ENCODE data around the gene KIF26A. TPM values are rescaled to one million over a fixed set of nuclear protein-coding genes. Genes with fewer than 3 reads are reported as not detected.

The KIF26A gene
- total and polyA plus RNA-seq, 7 donors = 0.99 to 3.2 (median 1.8) TPM

GRCh38 chr14:104134061-104134965 lies 4.1 kb upstream of the KIF26A start:
- intact Hi-C loops (cut with DNase I) = loop anchor here in 1 of 2 donors (10.0 kb wide), 1 partner anchor 210 kb away; no protein-coding TSS in a partner anchor
- Histone ChIP-seq H3K36me3 (ENCODE audit: insufficient read depth in 1 of 2, low read depth in 1 of 2) (no peaks in the 10 kb centered on the region), H3K4me3 (no peak overlapping the region), H3K27ac (no peak overlapping the region), H3K27me3 (ENCODE audit: insufficient read depth in 3 of 3, low read length in 2 of 3) (peaks cover 0 to 60% (median 26%) of the 10 kb centered on the region in 3 donors), H3K9me3 (peaks cover 7% of the 10 kb centered on the region), H3K4me1 (peaks cover 9% of the 10 kb centered on the region)
- DNase-seq = peak; percentile 12 to 33
- TF ChIP-seq CTCF (IDR thresholded peaks at IDR 0.05) = no peak
- ATAC-seq = no peak
- 47 to 53% (median 47%) methylated on average over 31 of the region's 31 CpGs for WGBS, 3 donors

GRCh38 chr14:104135121-104135903 lies 3.1 kb upstream of the KIF26A start:
- WGBS, 3 donors = 3 to 5% (median 4%) methylated on average over 37 to 47 of the region's 47 CpGs
- H3K27ac ChIP-seq = no peak overlapping the region
- no peak overlapping the region for H3K4me3 ChIP-seq
- peaks cover 0 to 68% (median 25%) of the 10 kb centered on the region in 3 donors for H3K27me3 ChIP-seq (ENCODE audit: insufficient read depth in 3 of 3, low read length in 2 of 3)
- DNase-seq (peak; percentile 13 to 57), ATAC-seq (no peak)
- no peaks in the 10 kb centered on the region for H3K36me3 ChIP-seq (ENCODE audit: insufficient read depth in 1 of 2, low read depth in 1 of 2)
- H3K4me1 ChIP-seq = peaks cover 9% of the 10 kb centered on the region
- TF ChIP-seq CTCF (IDR thresholded peaks at IDR 0.05) = no peak
- no peaks in the 10 kb centered on the region for H3K9me3 ChIP-seq
- intact Hi-C loops (cut with DNase I) = loop anchor here (5.0 to 10.0 kb wide), 3 partner anchors 209 to 572 kb away; no protein-coding TSS in a partner anchor

GRCh38 chr14:104135904-104136471 lies 2.4 kb upstream of the KIF26A start:
- DNase-seq = peak; percentile 7 to 44
- no peak for ATAC-seq
- Histone ChIP-seq H3K36me3 (ENCODE audit: insufficient read depth in 1 of 2, low read depth in 1 of 2) (no peaks in the 10 kb centered on the region), H3K27ac (no peak overlapping the region), H3K27me3 (ENCODE audit: insufficient read depth in 3 of 3, low read length in 2 of 3) (peaks cover 0 to 68% (median 21%) of the 10 kb centered on the region in 3 donors), H3K9me3 (no peaks in the 10 kb centered on the region), H3K4me1 (peaks cover 9% of the 10 kb centered on the region), H3K4me3 (peak overlapping the region; percentile 46)
- WGBS, 3 donors = 0 to 2% (median 1%) methylated on average over 17 to 77 of the region's 78 CpGs
- TF ChIP-seq CTCF (IDR thresholded peaks at IDR 0.05) = no peak
- intact Hi-C loops (cut with DNase I) = loop anchor here (2.0 to 10.0 kb wide), 4 partner anchors 209 to 571 kb away; no protein-coding TSS in a partner anchor

- H3K4me3 ChIP-seq = peak overlapping the region; percentile 46
- H3K27me3 ChIP-seq (ENCODE audit: insufficient read depth in 3 of 3, low read length in 2 of 3) = peaks cover 0 to 68% (median 21%) of the 10 kb centered on the region in 3 donors
- H3K27ac ChIP-seq = no peak overlapping the region
- intact Hi-C loops (cut with DNase I) = loop anchor here (1.0 to 10.0 kb wide), 6 partner anchors 208 to 571 kb away; no protein-coding TSS in a partner anchor
- no peak for ATAC-seq
- TF ChIP-seq CTCF (IDR thresholded peaks at IDR 0.05) = no peak
- peaks cover 9% of the 10 kb centered on the region for H3K4me1 ChIP-seq
- H3K9me3 ChIP-seq = no peaks in the 10 kb centered on the region
- no peaks in the 10 kb centered on the region for H3K36me3 ChIP-seq (ENCODE audit: insufficient read depth in 1 of 2, low read depth in 1 of 2)
- 2 to 4% (median 2%) methylated on average over 47 to 77 of the region's 77 CpGs for WGBS, 3 donors
- peak; percentile 13 to 34 for DNase-seq
These were observed 1.7 kb upstream of the KIF26A start for GRCh38 chr14:104136472-104137296.

Data from psoas muscle (tissue), 8 donors.